Duodenal mucosa (tissue), 2 donors: ENCODE measurements around the gene XXYLT1.

ENCODE experiments used
- H3K27ac ChIP-seq: one replicate; pipeline ENCODE4 v1.7.0; 2013; ENCODE audit warnings: low read depth, low read length
- H3K27me3 ChIP-seq, 2 donors: one replicate each; pipeline ENCODE4 v1.7.0; 2013; ENCODE audit warnings: low read length in 2 of 2, control low read depth in 1 of 2; ENCODE audit not compliant: insufficient read depth in 2 of 2, control insufficient read depth in 1 of 2
- H3K36me3 ChIP-seq, 2 donors: one replicate each; pipeline ENCODE4 v1.7.0; 2013; ENCODE audit warnings: low read length in 2 of 2, control low read depth in 1 of 2; ENCODE audit not compliant: insufficient read depth in 2 of 2, control insufficient read depth in 1 of 2
- H3K4me1 ChIP-seq, 2 donors: one replicate each; pipeline ENCODE4 v1.7.0; 2013; ENCODE audit warnings: low read length in 2 of 2, control low read depth in 1 of 2; ENCODE audit not compliant: insufficient read depth in 2 of 2, control insufficient read depth in 1 of 2
- H3K4me3 ChIP-seq, 2 donors: one replicate each; pipeline ENCODE4 v1.7.0; 2013; ENCODE audit warnings: low read length in 2 of 2, low read depth in 1 of 2
- H3K9ac ChIP-seq, 2 donors: one replicate each; pipeline ENCODE4 v1.7.0; 2013; ENCODE audit warnings: low read length in 2 of 2, low read depth in 1 of 2
- H3K9me3 ChIP-seq, 2 donors: one replicate each; pipeline ENCODE4 v1.7.0; 2013; ENCODE audit warnings: low read length in 2 of 2, control low read depth in 1 of 2; ENCODE audit not compliant: control insufficient read depth in 1 of 2

Gene XXYLT1

GRCh38 chr3:195241592-195242355 is 29.2 kb downstream of the XXYLT1 start:
- no peak overlapping the region for H3K27ac ChIP-seq
- no peak overlapping the region for H3K4me3 ChIP-seq
- no peak overlapping the region for H3K9ac ChIP-seq
- peaks cover 0 to 7% of the 10 kb centered on the region in 2 donors for H3K36me3 ChIP-seq
- peaks cover 0 to 7% of the 10 kb centered on the region in 2 donors for H3K4me1 ChIP-seq
- H3K27me3 ChIP-seq, result no peaks in the 10 kb centered on the region
- H3K9me3 ChIP-seq, result peaks cover under 1 to 4% of the 10 kb centered on the region in 2 donors

GRCh38 chr3:195240939-195241338 is 30.0 kb downstream of the XXYLT1 start:
- Histone ChIP-seq H3K36me3 (peaks cover 0 to 5% of the 10 kb centered on the region in 2 donors), H3K27me3 (no peaks in the 10 kb centered on the region), H3K9me3 (peaks cover 4% of the 10 kb centered on the region in 2 donors), H3K4me3 (no peak overlapping the region), H3K9ac (no peak overlapping the region), H3K27ac (no peak overlapping the region), H3K4me1 (peaks cover 0 to 7% of the 10 kb centered on the region in 2 donors)

GRCh38 chr3:195240171-195240701 is 30.7 kb downstream of the XXYLT1 start:
- H3K4me1 ChIP-seq, result peaks cover 0 to 7% of the 10 kb centered on the region in 2 donors
- H3K36me3 ChIP-seq, result peaks cover 0 to 5% of the 10 kb centered on the region in 2 donors
- H3K27me3 ChIP-seq, result no peaks in the 10 kb centered on the region
- H3K4me3 ChIP-seq, result no peak overlapping the region
- no peak overlapping the region for H3K27ac ChIP-seq
- peaks cover 4% of the 10 kb centered on the region in 2 donors for H3K9me3 ChIP-seq
- H3K9ac ChIP-seq, result no peak overlapping the region

GRCh38 chr3:195239121-195239520 is 31.8 kb downstream of the XXYLT1 start:
- H3K4me1 ChIP-seq, result peaks cover 0 to 7% of the 10 kb centered on the region in 2 donors

GRCh38 chr3:195238586-195239118 is 32.3 kb downstream of the XXYLT1 start:
- Histone ChIP-seq H3K27me3 (no peaks in the 10 kb centered on the region), H3K4me3 (no peak overlapping the region), H3K27ac (no peak overlapping the region), H3K9me3 (peaks cover 4% of the 10 kb centered on the region in 2 donors), H3K36me3 (peaks cover 0 to 5% of the 10 kb centered on the region in 2 donors), H3K9ac (no peak overlapping the region), H3K4me1 (peaks cover 0 to 7% of the 10 kb centered on the region in 2 donors)

More at GRCh38 chr3:195239121-195239520, 31.8 kb downstream of the XXYLT1 start:
- H3K36me3 ChIP-seq, result peaks cover 0 to 5% of the 10 kb centered on the region in 2 donors
- no peaks in the 10 kb centered on the region for H3K27me3 ChIP-seq
- peaks cover 4% of the 10 kb centered on the region in 2 donors for H3K9me3 ChIP-seq
- H3K4me3 ChIP-seq, result no peak overlapping the region
- no peak overlapping the region for H3K9ac ChIP-seq
- no peak overlapping the region for H3K27ac ChIP-seq

- peaks cover 4% of the 10 kb centered on the region in 2 donors for H3K9me3 ChIP-seq
- no peaks in the 10 kb centered on the region for H3K27me3 ChIP-seq
- H3K4me3 ChIP-seq, result no peak overlapping the region
- H3K36me3 ChIP-seq, result peaks cover 0 to 5% of the 10 kb centered on the region in 2 donors
- peaks cover 0 to 7% of the 10 kb centered on the region in 2 donors for H3K4me1 ChIP-seq
- H3K9ac ChIP-seq, result no peak overlapping the region
- no peak overlapping the region for H3K27ac ChIP-seq
Observed at GRCh38 chr3:195238081-195238571, 32.8 kb downstream of the XXYLT1 start.

GRCh38 chr3:195236801-195237570 is 34.0 kb downstream of the XXYLT1 start:
- Histone ChIP-seq H3K4me3 (no peak overlapping the region), H3K4me1 (peaks cover 0 to 7% of the 10 kb centered on the region in 2 donors), H3K27ac (no peak overlapping the region)

GRCh38 chr3:195236076-195236798 is 34.7 kb downstream of the XXYLT1 start:
- Histone ChIP-seq H3K9me3 (peaks cover 4% of the 10 kb centered on the region in 2 donors), H3K4me1 (peaks cover 0 to 7% of the 10 kb centered on the region in 2 donors), H3K9ac (no peak overlapping the region), H3K27me3 (no peaks in the 10 kb centered on the region), H3K36me3 (peaks cover 0 to 5% of the 10 kb centered on the region in 2 donors), H3K27ac (no peak overlapping the region), H3K4me3 (no peak overlapping the region)

More at GRCh38 chr3:195236801-195237570, 34.0 kb downstream of the XXYLT1 start:
- peaks cover 0 to 5% of the 10 kb centered on the region in 2 donors for H3K36me3 ChIP-seq
- no peak overlapping the region for H3K9ac ChIP-seq
- peaks cover 4% of the 10 kb centered on the region in 2 donors for H3K9me3 ChIP-seq
- no peaks in the 10 kb centered on the region for H3K27me3 ChIP-seq

GRCh38 chr3:195230244-195230643 is 40.7 kb downstream of the XXYLT1 start:
- no peak overlapping the region for H3K9ac ChIP-seq
- H3K27ac ChIP-seq, result no peak overlapping the region
- no peak overlapping the region for H3K4me3 ChIP-seq
- H3K9me3 ChIP-seq, result no peaks in the 10 kb centered on the region
- no peaks in the 10 kb centered on the region for H3K36me3 ChIP-seq
- no peaks in the 10 kb centered on the region for H3K4me1 ChIP-seq
- H3K27me3 ChIP-seq, result no peaks in the 10 kb centered on the region
